ENCODE data around the gene GORASP1.

- TF ChIP-seq ELK4 (IDR thresholded peaks at IDR 0.05; ENCODE audit: borderline replicate concordance, low read depth, low read length) (no peak), CTCF (tag by site-specific recombination; IDR thresholded peaks at IDR 0.05) (no peak), MZF1 (tag by site-specific recombination; IDR thresholded peaks at IDR 0.05; ENCODE audit: borderline replicate concordance) (no peak), SCRT1 (tag by site-specific recombination; IDR thresholded peaks at IDR 0.05; ENCODE audit: borderline replicate concordance) (no peak), BCL11A (tag by site-specific recombination; IDR thresholded peaks at IDR 0.05; ENCODE audit: low read depth) (no peak)
Observed at GRCh38 chr3:39142067-39142466, 34.6 kb upstream of the GORASP1 start.
